Measurements from ENCODE around the gene PAPPA2.
"Not testable (repeated sequence)": the region's sequence is repeated elsewhere in the genome, so short reads cannot be mapped to it uniquely, and the experiment has no call there.

Gene PAPPA2

DNA sequence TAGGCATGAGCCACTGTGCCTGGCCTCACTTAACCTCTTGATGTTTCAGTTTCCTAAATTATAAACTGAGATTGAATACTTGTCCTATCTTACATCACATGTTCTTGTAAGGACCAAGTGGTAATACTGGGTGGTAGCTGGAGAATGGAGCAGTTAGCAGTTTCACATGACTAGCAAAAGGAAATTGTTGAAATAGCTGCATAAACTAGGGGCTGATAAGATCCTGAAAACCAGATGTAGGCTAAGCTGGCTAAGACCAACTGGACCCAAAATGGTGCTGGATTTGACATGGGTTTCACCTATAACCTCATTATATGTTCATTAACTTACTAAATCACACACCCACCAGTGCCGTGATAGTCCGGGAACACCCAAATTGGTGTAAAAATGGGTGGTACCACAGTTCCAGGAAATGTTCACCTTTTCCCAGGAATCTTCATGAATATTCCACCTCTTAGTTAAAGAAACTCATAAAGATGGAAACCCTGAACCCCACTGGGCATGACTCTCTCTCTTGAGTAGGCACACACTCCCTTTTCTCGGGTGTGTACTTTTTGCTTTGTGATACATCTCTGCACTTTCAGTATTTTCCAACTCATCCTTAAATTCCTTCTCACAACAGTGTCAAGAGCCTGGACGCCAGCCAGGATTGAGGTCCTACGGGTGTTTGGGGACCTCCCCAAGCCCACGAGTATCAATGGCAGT is at the start of gene PAPPA2:
TSS of gene PAPPA2 (plus strand) at position 502 of the 705 bp plus-strand sequence. CDS start 93,148 bp downstream, outside the sequence.
- DNase-seq, result no peak

DNA sequence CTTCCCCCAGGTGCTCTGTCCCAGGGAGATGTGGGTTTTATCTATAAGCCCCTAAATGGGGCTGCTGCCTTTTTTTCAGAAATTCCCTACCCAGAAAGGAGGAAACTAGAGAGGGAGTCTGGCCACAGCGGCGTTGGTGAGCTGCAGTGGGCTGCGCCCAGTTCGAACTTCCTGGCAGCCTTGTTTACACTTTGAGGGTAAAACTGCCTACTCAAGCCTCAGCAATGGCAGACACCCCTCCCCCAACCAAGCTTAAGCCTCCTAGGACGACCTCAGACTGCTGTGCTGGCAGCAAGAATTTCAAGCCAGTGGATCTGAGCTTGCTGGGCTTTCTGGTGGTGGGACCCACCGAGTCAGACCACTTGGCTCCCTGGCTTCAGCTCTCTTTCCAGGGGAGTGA is 46.2 kb upstream of the PAPPA2 start:
- DNase-seq, result no peak

- DNase-seq, result not testable (repeated sequence)
Observed at GRCh38 chr1:176419608-176420007, 43.4 kb upstream of the PAPPA2 start.

DNA sequence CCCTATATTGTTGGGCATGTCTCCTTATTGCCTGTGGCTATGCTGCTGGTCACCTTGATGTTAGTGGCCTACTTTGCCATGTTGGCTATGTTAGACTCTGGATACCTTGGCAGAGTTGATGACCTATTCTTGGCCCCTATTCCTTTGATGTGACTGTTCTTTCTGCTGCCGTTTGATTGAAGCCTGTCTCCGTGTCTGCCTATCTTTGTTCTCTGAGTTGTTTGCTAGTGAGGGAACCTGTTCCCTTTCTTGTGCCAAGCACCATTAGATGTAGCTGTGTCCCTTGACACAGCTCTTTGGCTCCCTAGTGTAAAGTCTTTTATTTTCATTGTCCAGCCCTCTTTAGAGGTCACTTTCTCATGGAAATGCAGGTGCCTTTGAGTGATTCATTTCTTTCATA is 28.7 kb upstream of the PAPPA2 start:
- no peak for DNase-seq

GRCh38 chr1:176436251-176436650 is 26.7 kb upstream of the PAPPA2 start:
- no peak for DNase-seq

DNA sequence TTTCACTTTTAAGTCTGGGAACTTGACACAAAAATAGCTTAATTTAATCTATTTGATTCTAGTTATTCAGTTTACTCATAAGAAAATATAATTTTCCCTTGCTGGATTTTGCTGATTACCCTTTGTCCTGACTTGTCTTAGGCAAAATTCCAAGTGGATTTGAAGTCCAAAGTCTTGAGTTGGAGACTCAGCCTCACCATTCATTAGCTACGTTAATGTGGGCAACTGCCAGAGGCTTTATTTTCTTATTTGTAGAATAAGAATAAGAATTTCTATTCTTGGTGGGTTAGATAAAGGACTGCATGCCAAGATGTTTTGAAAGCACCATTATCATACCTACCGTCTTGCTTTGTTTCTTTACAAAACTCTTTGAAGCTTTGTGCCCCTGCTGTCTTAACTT is 22.8 kb upstream of the PAPPA2 start:
- DNase-seq, result no peak

- DNase-seq, result no peak
Observed at GRCh38 chr1:176444286-176444685, 18.7 kb upstream of the PAPPA2 start.

DNA sequence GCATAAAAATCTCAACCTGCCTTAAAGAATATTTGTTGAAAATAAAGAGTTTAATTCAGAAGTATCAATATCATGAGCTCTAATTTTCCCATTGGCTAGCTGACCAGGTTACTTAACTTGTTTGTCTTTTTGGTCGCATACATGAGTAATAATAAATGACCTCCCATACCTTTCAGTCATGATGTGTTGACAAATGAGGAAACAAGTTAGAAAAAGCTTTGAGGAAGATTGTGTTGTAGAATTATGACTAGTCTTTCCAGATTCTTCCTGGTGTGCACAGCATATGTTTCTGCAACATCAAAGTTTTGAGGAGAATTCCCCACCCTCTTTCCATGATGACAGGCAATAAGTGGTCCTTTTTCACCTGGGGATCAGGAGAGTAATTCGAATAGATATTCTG is 17.6 kb upstream of the PAPPA2 start:
- no peak for DNase-seq

GRCh38 chr1:176448340-176448739 is 14.6 kb upstream of the PAPPA2 start:
- DNase-seq, result no peak

GRCh38 chr1:176450526-176450925 is 12.4 kb upstream of the PAPPA2 start:
- no peak for DNase-seq

GRCh38 chr1:176451741-176452140 is 11.2 kb upstream of the PAPPA2 start:
- DNase-seq, result not testable (repeated sequence)

DNA sequence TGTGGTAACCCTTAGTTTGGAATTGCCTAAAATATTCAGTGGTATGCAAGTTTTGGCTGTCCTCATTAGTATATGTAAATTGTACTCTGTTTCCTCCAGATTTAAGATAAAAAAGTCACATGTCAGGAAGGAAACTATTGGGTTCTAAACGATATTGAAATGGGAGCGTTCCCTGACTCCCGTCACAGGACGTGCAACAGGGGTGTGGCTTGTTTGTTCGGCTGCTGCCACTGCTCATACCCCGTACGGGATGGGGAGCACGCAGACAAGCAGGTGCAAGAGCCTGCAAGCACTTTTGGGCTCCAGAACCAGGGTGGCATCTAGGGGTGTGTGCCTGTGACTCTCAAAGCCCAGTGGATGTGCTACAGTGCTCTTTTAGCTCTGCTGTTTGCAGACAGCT is 6.2 kb upstream of the PAPPA2 start:
- DNase-seq, result no peak

- DNase-seq, result no peak
Observed at GRCh38 chr1:176460544-176461336, 2.2 kb upstream of the PAPPA2 start.

DNA sequence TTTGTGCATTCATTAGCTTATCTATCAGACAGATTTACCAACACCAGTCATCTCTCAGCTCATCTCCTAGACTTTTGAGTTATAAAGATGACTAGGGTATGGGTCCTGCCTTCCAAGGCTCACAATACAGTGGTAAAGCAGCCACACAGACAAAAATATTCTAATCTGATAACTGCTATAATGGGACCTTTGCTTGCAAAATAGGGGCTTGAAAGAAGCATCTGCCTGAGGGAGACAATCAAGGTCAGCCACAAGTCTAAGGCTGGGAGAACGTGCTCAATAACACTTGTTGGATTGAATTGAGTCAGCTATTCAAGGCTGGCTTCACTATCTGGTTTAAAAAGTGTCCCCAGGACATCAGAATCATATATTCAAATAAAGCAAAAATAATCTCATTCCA is 1.4 kb upstream of the PAPPA2 start:
- no peak for DNase-seq

GRCh38 chr1:176466514-176466913 is 3.5 kb downstream of the PAPPA2 start:
- peak; percentile 11 to 18 for DNase-seq

DNA sequence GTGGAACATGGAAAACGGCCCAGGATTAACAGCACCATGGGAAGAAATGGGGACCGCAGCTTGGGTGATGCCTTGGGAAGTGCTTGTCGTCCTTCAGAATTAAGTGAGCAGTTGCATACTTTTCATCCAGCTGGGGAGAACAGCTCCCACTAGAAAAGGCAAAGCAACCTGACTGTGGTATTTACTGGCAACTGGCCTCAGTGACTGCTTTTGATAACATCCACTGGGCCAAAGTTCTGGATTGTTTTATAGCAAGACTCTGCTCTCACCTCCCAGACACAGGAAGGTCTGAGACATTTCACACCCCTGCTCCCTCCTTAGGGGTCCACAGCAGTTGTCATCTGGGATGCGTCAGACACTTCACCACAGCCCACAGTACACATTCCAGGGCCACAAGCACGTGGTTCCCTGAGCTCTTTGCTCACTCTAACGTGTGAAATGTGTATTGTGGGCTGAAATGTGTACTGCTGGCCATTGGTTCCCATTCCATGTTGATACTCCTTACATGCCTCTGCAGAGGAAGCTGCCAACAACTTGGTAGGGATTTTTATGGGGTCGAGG is 6.6 kb downstream of the PAPPA2 start:
- no peak for DNase-seq

DNA sequence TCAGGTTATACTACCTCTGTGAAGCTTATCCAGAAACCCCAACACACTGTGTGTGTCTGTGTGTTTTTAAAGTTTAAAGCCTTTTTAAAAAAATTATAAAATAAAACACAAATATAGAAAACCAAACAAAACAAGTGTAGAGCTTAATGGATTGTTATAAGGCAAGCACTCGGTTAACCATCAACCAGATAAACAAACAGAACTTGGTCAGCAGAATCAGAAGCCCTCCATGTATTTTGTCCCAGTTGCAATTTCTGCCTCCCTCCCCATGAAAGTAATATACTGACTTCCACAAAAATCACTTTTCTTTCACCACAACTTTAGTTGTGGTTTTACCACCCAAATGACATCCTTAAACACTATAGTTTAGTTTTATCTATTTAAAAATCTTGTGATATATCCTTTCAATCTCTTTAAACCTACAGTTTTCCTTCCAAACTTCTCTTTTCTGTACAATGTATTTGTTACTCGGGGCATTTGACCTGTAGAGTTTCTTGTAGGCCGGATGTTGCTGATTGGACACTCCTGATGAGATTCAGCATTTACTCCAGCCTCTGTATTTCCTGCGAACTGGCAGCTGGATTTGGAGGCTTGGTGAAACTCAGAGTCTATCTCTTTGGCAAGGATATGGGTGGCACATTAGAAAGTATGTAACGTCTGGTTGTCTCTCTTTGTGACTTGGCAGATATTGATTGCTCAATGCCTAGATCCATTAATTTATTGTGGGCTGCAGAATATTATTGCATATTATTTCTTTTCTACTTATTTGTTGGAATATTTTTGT is 8.6 kb downstream of the PAPPA2 start:
- no peak for DNase-seq

DNA sequence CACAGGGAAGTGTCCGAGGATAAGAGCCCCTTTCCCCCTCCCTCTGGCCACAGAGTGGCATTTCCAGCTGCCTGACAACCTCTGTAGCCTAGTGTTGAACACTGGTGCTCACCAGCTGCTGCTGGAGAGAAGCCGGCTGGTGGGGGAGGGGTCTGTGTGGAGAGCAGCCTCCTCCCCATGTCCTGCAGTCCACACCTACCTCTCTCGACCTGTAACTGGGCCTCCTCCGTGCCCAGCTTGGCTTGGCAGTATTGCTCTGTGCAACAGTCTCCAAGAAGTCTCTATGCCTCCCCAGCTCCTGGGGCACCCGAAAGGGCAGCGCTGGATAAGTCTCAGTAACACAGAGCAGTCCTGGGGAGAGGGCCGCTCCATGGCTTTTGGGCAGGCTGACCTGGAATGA is 17.0 kb downstream of the PAPPA2 start:
- no peak for DNase-seq

DNA sequence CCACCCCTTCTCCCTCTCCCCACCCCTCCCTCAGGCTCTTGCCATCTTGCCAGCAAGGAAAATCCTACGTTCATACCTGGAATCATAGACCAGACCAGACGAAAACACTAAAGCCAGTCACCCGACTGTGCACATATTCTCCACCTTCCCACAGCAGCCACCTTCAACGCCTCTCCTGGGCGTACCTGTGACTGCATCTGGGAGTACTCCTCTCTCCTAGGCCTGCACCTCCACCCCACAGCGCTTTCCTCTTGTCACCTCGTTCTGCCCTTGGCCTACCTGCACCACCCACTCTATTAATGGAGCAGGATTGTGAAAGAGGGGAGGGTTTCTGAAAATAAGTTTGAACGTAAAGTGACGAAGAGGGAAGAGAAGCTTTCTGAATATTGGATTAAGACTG is 17.8 kb downstream of the PAPPA2 start:
- DNase-seq, result no peak

DNA sequence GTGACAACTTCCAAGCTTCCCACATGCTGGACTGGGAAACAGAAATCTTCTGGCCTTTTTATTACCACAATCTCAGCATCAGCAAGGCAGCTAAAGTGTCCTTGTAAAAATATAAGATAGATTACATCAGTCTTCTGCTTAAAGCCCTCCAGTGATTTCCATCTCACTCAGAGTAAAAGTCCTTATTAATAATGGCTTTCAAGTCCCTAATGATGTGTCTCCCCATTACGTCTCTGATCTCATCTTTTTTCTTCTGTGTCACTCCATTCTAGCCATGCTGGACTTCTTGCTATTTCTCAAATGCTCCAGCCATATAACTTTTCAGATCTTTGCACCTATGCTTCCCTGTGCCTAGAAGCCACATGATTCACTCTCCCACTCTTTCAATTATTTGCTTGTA is 22.1 kb downstream of the PAPPA2 start:
- DNase-seq, result no peak

DNA sequence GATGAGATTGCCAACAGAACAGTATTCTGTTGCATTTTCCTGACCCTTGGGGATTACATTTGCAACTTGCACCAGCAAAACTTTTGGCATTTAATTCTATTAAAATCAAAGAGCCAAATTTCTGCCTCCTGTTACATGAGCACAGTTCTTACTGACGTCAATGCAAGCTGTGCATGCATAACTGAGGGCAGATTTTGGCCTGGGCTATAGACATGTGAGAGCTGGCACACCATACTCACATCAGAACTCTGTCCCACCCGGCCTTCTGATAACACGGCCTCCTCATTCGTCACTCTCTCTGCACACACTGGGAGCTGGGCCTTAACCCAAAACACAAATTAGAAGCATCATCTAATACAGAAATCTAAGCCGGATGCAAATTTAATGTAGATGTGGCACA is 31.5 kb downstream of the PAPPA2 start:
- DNase-seq, result no peak

- no peak for DNase-seq
Observed at GRCh38 chr1:176499671-176500070, 36.7 kb downstream of the PAPPA2 start.

- DNase-seq, result no peak
Observed at GRCh38 chr1:176501599-176501998, 38.6 kb downstream of the PAPPA2 start.
